Lower leg skin (tissue), 3 donors: ENCODE results near the gene NOX3.

ENCODE experiments used
- CTCF ChIP-seq, 3 donors: fragments of 450-650 bp; IDR thresholded peaks; one replicate each; pipeline ENCODE4 v1.5.1; 2016; ENCODE audit warnings: antibody characterized with exemption in 3 of 3, mild to moderate bottlenecking in 3 of 3, moderate library complexity in 2 of 3
- POLR2A ChIP-seq, 2 donors: fragments of 450-650 bp; IDR thresholded peaks; one replicate each; pipeline ENCODE4 v1.6.1; 2016 to 2017; ENCODE audit warnings: antibody characterized with exemption in 2 of 2, mild to moderate bottlenecking in 1 of 2, moderate library complexity in 1 of 2

DNA sequence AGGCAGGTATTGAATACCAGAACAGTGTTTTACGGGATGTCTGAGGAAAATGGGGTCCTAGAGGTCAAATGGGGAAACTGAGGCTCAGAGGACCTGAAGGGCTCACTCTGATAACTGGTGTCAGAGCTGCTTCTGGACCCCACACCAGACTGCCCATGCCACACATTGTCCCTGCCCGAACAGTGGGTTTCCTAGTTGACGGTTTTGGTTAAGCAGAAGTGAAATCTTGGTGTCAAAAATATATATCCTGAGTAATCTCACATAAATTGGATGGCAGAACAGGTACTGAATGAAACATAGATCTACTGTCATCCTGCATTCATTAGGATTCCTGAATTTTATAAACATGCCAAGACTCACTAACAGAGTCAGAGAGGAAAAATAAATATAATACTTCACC is 16.3 kb downstream of the NOX3 start:
- no peak for TF ChIP-seq POLR2A (IDR thresholded peaks at IDR 0.05)
- TF ChIP-seq CTCF (IDR thresholded peaks at IDR 0.05): no peak
